GM13976 (cell line): ENCODE measurements around the gene MAPKBP1.

Source experiments
- DNase-seq: peaks from one replicate; pipeline ENCODE4 v3.0.0; 2012; ENCODE audit warnings: low spot score
- in situ Hi-C: fragments of 300-500 bp; cut with MboI; formaldehyde crosslinking; loops from one replicate; pipeline ENCODE4 v1.12.0; 2022; ENCODE audit warnings: low sequenced_read_pairs, mixed read lengths, inconsistent platforms; ENCODE audit not compliant: unreplicated experiment
- TF ChIP-seq, protein P1 (sequence below): IDR thresholded peaks from 2 replicates; pipeline ENCODE4 v1.5.1; 2012; ENCODE audit warnings: borderline replicate concordance, mild to moderate bottlenecking; ENCODE audit not compliant: insufficient read depth; ENCODE audit errors: extremely low read depth, missing control alignments, control extremely low read depth

The MAPKBP1 gene

DNA sequence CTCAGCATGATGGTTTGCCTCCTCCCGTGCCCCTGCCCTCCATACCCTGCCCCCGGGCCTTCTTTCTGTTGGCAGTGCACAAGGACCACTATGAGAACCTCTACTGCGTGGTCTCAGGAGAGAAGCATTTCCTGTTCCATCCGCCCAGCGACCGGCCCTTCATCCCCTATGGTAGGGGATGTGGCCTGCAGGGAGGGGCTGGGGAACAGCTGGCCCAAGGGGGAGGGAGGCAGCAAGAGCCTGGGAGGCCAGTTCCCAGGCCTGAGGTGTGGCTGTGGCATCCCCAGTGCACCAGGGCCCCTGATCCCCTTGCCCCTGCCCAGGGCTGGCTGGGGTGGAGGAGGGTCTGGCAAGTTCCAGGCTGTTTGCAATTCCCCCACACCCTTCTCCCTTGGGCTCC is 61.8 kb downstream of the MAPKBP1 start:
- in situ Hi-C loops = no loop called here
- DNase-seq = no peak
- TF ChIP-seq, protein P1, sequence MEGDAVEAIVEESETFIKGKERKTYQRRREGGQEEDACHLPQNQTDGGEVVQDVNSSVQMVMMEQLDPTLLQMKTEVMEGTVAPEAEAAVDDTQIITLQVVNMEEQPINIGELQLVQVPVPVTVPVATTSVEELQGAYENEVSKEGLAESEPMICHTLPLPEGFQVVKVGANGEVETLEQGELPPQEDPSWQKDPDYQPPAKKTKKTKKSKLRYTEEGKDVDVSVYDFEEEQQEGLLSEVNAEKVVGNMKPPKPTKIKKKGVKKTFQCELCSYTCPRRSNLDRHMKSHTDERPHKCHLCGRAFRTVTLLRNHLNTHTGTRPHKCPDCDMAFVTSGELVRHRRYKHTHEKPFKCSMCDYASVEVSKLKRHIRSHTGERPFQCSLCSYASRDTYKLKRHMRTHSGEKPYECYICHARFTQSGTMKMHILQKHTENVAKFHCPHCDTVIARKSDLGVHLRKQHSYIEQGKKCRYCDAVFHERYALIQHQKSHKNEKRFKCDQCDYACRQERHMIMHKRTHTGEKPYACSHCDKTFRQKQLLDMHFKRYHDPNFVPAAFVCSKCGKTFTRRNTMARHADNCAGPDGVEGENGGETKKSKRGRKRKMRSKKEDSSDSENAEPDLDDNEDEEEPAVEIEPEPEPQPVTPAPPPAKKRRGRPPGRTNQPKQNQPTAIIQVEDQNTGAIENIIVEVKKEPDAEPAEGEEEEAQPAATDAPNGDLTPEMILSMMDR = no peak

DNA sequence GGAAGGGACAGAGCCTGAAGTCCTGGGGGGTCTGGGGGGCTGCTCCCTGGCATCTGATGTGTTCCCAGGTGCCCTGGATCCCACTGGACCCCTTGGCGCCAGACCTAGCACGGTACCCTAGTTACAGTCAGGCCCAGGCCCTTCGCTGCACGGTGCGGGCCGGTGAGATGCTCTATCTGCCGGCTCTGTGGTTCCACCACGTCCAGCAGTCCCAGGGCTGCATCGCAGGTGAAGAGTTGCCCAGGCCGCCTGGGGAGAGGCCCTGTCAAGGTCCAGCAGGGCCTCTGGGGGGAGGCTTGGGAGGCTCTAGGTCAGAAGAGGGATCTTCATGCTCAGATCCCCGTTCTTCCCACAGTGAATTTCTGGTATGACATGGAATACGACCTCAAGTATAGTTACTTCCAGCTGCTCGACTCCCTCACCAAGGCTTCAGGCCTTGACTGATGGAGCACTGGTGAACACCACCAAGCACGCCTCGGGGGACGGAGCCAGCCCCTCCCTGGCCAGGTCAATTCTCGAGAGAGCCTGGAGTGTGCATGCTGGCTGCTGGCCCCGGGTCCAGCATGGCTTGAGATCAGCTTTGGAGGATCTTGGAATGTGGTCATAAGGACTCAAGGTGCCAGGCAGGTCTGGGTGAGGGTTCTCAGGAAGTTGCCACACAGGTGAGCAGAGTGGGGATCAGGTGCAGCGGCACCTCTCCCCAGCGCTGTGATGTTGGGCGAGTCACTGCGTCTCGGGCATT is 62.6 kb downstream of the MAPKBP1 start:
- in situ Hi-C loops = no loop called here
- TF ChIP-seq, protein P1 = no peak
- DNase-seq = no peak

DNA sequence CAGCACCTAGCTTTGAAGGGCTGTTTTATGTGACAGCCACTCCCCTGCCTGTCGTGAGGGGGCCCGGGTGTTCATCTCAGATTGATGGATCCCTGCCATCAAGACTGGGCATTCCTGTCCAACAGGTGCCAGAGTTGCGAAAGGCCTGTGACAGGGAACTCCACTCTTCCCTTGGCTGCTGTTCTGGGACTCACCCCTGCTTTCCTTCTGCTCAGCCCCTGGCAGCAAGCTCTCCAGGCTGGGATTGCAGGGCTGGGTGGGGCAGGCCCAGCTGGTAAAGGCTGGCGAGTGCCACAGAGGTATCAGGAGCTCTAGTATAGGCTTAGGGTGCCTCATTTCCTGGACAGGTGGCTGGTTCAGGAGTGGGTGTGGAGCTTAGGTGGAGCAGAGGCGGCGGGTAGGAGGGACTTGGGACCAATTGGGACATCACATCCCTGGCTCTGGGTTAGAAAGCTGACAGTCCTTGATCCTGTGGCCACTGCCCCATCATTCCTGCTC is 64.2 kb downstream of the MAPKBP1 start, which contains the start of gene PLA2G4B:
Gene PLA2G4B, plus strand, starts transcription at position 448 of the 498 bp plus-strand sequence. CDS start 67 bp downstream, outside the sequence.
- DNase-seq = no peak
- TF ChIP-seq, protein P1 = no peak
- in situ Hi-C loops = no loop called here

DNA sequence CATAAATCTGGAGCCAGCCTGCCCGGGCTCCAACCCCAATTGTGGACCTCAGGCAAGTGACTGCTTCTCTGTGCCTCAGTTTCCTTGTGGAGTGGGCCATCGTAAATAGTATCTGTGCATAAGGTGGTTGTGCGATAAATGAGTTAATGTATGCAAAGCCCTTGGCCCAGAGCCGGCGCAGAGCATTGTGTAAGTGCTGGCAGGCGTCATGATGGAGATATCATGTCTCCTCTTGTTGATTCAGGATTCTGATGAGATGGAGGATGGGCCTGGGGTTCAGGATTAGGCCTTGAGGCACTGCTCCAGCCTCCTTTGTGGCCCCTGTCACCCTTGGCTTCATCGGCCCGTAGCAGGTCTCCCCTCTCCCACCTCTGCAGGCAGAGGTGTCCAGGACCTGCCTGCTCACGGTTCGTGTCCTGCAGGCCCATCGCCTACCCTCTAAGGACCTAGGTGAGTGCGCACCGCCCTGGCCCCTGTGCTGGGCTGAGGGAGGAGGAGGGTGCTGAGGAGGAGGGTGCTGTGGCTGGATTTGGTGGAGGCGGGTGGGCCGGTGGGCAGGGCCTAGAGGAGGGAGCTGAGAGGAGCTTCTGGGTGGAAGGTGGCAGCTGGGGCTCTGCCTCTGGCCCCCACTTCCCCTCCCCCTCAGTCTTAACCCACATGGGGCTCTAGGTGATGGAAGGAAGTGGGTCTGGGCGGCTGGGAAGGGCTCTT is 65.7 kb downstream of the MAPKBP1 start:
- no peak for DNase-seq
- in situ Hi-C loops = no loop called here
- TF ChIP-seq, protein P1 = no peak

DNA sequence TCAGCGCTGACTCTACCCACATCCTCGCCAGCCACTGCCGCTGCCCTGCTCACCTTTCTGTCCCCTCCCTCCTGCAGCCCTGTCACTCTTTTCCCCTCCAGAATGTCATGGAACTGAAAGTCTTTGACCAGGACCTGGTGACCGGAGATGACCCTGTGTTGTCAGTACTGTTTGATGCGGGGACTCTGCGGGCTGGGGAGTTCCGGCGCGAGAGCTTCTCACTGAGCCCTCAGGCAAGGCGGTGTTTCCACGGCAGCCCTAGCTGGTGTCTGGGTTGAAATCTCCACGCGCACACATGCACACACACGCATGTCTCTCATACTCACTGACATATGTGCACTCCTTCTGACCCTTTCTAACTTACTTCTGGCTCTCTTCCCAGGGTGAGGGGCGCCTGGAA is 66.4 kb downstream of the MAPKBP1 start:
- in situ Hi-C loops = no loop called here
- TF ChIP-seq, protein P1 = no peak
- DNase-seq = no peak

DNA sequence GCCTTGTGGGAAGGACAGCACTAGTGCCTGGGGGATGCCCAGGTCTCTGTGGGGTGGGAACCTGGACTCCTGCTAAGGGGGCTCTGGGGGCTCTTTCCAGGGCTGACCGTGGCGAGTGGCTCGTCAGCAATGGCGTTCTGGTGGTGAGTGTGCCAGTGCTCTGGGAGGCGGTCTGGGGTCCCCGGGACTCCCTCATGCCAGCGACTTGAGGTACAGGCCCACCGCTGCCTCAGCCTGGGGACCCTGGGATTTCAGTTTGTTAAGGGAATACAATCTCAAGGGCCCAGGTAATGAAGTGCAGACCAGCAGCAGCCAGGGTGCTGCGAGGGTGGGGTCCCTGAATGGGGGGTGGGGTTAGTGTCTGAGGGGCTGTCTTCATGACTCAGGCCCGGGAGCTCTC is 66.8 kb downstream of the MAPKBP1 start:
- in situ Hi-C loops = no loop called here
- DNase-seq = no peak
- TF ChIP-seq, protein P1 = no peak
